HFFc6 (cell line): ENCODE measurements around the gene COL9A1. TPM values are rescaled to one million over a fixed set of nuclear protein-coding genes. Genes with fewer than 3 reads are reported as not detected.

Experiments used
- DNase-seq: peaks from one replicate; pipeline ENCODE4 v3.0.0-alpha.2; 2018
- H3K27ac Mint-ChIP-seq: 2 replicates; pipeline ENCODE4 v1.8.0; 2020; ENCODE audit warnings: mild to moderate bottlenecking, mixed read lengths
- H3K27me3 Mint-ChIP-seq: 2 replicates; pipeline ENCODE4 v1.8.0; 2021; ENCODE audit warnings: mild to moderate bottlenecking, moderate library complexity, mixed read lengths; ENCODE audit not compliant: insufficient read depth
- H3K36me3 Mint-ChIP-seq: 2 replicates; pipeline ENCODE4 v1.8.0; 2021; ENCODE audit warnings: low read depth, mixed read lengths
- H3K4me1 Mint-ChIP-seq: 2 replicates; pipeline ENCODE4 v1.8.0; 2020; ENCODE audit warnings: low read depth, mixed read lengths
- H3K4me3 Mint-ChIP-seq: 2 replicates; pipeline ENCODE4 v1.8.0; 2020; ENCODE audit warnings: mild to moderate bottlenecking, moderate library complexity, mixed read lengths
- H3K9me3 Mint-ChIP-seq: 2 replicates; pipeline ENCODE4 v1.8.0; 2020; ENCODE audit warnings: mild to moderate bottlenecking, mixed read lengths
- total RNA-seq, 6 experiments: library from RNA; stranded (reverse); fragmentation: NEBNext Ultra II Directional; extraction: Animal tissue kit (Norgen Biotek cat#: 25700); gene quantifications; 2 replicates in 1 of 6; 3 replicates in 5 of 6; pipeline ENCODE4 v1.2.3, GENCODE V29; 2021
- TF ChIP-seq, protein P1 (sequence below): fragments of 200-600 bp; sonication (generic); IDR thresholded peaks from 2 replicates; pipeline ENCODE4 v1.5.0; 2021; ENCODE audit warnings: antibody characterized with exemption, mild to moderate bottlenecking

COL9A1 gene
- total RNA-seq, 6 experiments from 2014 or later, result not detected

DNA sequence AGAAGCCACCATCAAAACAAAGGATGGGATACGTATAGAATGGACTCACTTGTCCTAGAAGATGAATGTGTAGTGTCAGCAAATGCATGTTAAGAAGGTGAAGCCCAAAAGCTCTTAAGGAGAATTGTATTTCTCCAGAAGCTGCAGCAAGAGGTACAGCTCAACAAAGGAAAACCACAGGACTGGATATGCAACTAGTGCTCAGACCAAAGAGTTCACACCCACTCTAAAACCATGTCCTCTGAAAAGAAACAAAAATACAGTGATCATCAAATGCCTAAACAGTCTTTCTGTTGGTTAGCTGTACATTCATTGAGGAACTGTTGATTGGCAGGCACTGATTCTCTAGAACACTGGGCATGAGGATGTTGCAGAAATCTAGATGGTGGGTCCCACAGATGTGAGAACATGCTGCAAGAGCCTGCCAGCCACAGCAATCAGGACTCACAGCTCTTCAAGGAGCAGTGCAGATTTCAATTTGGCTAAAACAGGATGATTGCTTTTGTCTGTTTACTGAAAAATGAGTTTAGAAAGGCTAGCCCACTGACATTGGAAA lies 94.6 kb downstream of the COL9A1 start:
- no peak overlapping the region for H3K27ac Mint-ChIP-seq
- no peaks in the 10 kb centered on the region for H3K4me1 Mint-ChIP-seq
- no peaks in the 10 kb centered on the region for H3K27me3 Mint-ChIP-seq
- no peak overlapping the region for H3K4me3 Mint-ChIP-seq
- no peak for DNase-seq
- H3K36me3 Mint-ChIP-seq, result no peaks in the 10 kb centered on the region
- H3K9me3 Mint-ChIP-seq, result no peaks in the 10 kb centered on the region
- TF ChIP-seq, protein P1, sequence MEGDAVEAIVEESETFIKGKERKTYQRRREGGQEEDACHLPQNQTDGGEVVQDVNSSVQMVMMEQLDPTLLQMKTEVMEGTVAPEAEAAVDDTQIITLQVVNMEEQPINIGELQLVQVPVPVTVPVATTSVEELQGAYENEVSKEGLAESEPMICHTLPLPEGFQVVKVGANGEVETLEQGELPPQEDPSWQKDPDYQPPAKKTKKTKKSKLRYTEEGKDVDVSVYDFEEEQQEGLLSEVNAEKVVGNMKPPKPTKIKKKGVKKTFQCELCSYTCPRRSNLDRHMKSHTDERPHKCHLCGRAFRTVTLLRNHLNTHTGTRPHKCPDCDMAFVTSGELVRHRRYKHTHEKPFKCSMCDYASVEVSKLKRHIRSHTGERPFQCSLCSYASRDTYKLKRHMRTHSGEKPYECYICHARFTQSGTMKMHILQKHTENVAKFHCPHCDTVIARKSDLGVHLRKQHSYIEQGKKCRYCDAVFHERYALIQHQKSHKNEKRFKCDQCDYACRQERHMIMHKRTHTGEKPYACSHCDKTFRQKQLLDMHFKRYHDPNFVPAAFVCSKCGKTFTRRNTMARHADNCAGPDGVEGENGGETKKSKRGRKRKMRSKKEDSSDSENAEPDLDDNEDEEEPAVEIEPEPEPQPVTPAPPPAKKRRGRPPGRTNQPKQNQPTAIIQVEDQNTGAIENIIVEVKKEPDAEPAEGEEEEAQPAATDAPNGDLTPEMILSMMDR, result no peak

DNA sequence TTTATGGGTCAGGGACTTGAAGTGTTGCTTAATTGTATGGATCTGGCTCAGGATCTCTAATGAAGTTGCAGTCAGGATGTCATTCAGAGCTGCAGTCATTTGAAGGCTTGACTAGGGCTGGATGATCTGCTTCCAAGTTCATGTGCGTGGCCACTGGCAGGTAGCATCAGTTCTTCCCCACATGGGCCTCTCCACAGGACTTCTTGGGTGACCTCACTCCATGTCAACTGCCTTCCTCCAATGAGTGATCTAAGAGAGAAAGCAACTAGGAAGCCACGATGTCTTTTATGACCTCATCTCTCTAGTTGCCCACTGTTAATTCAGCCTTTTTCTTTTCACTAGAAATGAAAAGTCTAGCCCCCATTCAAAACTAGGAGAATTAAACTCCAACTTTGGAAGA lies 104.1 kb downstream of the COL9A1 start:
- TF ChIP-seq, protein P1, result no peak
- DNase-seq, result no peak
- peaks cover 3% of the 10 kb centered on the region; the same call in 1 of the 2 replicates for H3K9me3 Mint-ChIP-seq
- H3K4me3 Mint-ChIP-seq, result no peak overlapping the region
- H3K36me3 Mint-ChIP-seq, result no peaks in the 10 kb centered on the region
- H3K27me3 Mint-ChIP-seq, result no peaks in the 10 kb centered on the region
- H3K4me1 Mint-ChIP-seq, result no peaks in the 10 kb centered on the region
- no peak overlapping the region for H3K27ac Mint-ChIP-seq

DNA sequence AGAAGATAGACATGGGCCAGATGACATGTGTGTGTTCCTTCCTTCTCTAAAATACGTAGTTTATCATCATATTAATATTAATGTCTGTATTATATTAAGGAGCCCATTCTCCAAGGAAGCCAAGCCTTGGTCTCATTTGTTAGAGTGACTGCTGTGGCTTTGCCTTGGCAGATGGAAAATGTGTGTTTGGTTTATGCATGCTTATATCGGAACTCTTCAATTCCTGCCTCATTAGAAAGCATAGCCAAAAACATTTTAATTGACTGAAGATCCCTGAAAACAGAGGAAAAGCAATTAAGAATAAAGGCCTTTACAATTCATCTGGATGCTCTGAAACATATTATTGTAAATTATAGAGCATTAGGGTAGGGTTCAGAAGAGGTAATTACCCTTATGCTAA lies 106.4 kb downstream of the COL9A1 start:
- no peaks in the 10 kb centered on the region for H3K27me3 Mint-ChIP-seq
- TF ChIP-seq, protein P1, result no peak
- H3K36me3 Mint-ChIP-seq, result no peaks in the 10 kb centered on the region
- no peaks in the 10 kb centered on the region for H3K4me1 Mint-ChIP-seq
- DNase-seq, result no peak
- peaks cover 3% of the 10 kb centered on the region for H3K9me3 Mint-ChIP-seq
- H3K4me3 Mint-ChIP-seq, result no peak overlapping the region
- H3K27ac Mint-ChIP-seq, result no peak overlapping the region

DNA sequence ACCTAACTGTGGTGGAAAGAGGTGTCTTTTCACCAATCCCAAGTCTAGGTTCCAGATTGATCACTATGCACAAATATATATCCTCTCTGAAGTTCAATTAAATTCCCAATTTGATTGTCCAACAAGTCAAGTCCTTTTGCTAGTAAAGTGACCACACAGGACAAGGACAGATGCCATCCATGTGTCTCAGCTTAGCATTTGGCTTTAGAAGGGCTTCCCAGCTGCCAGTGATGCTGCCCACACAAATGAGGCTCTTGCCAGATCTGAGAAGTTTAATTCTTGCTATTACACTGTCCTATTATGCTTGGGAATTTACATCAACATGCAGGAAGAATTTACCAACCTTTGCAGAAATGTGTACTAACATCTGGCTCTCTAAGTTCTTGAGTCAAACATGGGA lies 108.5 kb downstream of the COL9A1 start:
- H3K4me3 Mint-ChIP-seq, result no peak overlapping the region
- TF ChIP-seq, protein P1, result no peak
- no peaks in the 10 kb centered on the region for H3K27me3 Mint-ChIP-seq
- H3K4me1 Mint-ChIP-seq, result no peaks in the 10 kb centered on the region
- DNase-seq, result no peak
- no peak overlapping the region for H3K27ac Mint-ChIP-seq
- H3K36me3 Mint-ChIP-seq, result no peaks in the 10 kb centered on the region
- peaks cover 3% of the 10 kb centered on the region for H3K9me3 Mint-ChIP-seq

DNA sequence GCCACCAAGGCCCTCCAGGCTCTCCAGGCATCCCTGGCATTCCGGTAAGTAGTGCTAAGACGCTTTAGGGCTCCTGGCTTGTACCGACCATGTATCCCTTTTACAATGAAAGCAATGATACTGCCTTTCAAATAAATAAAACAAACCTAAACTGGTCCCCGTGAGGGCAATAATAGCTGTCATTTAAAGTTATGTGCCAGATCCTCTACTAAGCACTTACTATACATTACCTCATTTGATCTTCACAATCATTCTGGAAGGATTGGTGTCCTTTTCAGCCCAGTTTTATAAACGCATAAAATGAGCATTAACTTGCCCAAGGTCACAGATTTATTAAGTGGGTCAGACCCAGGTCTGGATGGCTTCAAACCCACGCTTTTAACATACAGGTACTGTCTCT lies 114.7 kb downstream of the COL9A1 start:
- H3K27ac Mint-ChIP-seq, result no peak overlapping the region
- no peak for DNase-seq
- H3K4me3 Mint-ChIP-seq, result no peak overlapping the region
- TF ChIP-seq, protein P1, result no peak
- no peaks in the 10 kb centered on the region for H3K36me3 Mint-ChIP-seq
- H3K27me3 Mint-ChIP-seq, result no peaks in the 10 kb centered on the region; the same call in 1 of the 2 replicates
- no peaks in the 10 kb centered on the region; the same call in 1 of the 2 replicates for H3K9me3 Mint-ChIP-seq
- no peaks in the 10 kb centered on the region for H3K4me1 Mint-ChIP-seq

DNA sequence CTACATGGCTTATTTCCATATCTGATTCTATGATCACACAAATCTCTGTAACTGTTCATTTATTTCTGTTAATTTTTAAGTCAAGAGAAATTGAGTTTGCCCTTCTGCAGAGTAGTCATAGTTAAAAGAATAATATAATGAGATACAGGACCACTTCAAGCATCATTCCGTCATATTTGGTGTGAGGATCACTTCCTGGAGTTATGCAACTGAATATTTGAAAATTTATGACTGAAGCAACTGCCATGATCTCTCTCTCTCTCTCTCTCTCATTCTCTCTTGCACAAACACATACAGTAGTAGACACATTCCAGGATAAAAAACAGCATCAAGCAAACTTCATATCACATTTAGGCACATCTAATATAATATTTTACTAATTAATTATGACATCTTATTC lies 116.4 kb downstream of the COL9A1 start:
- no peaks in the 10 kb centered on the region for H3K9me3 Mint-ChIP-seq
- no peak overlapping the region for H3K27ac Mint-ChIP-seq
- no peaks in the 10 kb centered on the region for H3K4me1 Mint-ChIP-seq
- no peak overlapping the region for H3K4me3 Mint-ChIP-seq
- H3K27me3 Mint-ChIP-seq, result no peaks in the 10 kb centered on the region; the same call in 1 of the 2 replicates
- DNase-seq, result no peak
- TF ChIP-seq, protein P1, result no peak
- no peaks in the 10 kb centered on the region for H3K36me3 Mint-ChIP-seq
